Endothelial cell of umbilical vein (primary cell): ENCODE measurements around the gene RIC8A. TPM values are rescaled to one million over a fixed set of nuclear protein-coding genes. Genes with fewer than 3 reads are reported as not detected.

Source experiments
- BruUV-seq: library from RNA; stranded (reverse); fragments of 400-500 nt; replicated peaks from 2 replicates; lab custom pipeline; 2021; lab: Mats Ljungman, UMichigan
- CTCF ChIA-PET: fragments of 300-600, 350-600 bp; sonication (Branson Sonifier 250); formaldehyde crosslinking; loops from one replicate; lab custom pipeline; 2021; ENCODE audit warnings: antibody characterized with exemption, inconsistent platforms; lab: Charles Lee
- POLR2A ChIA-PET: fragments of 300-600, 350-600 bp; sonication (Branson Sonifier 250); formaldehyde crosslinking; loops from one replicate; lab custom pipeline; 2021; ENCODE audit warnings: antibody characterized with exemption, inconsistent platforms; lab: Charles Lee
- DNase-seq: peaks from one replicate; pipeline ENCODE4 v3.0.0-alpha.2; 2011; ENCODE audit warnings: low read depth, low spot score
- FAIRE-seq: peaks from 2 replicates; lab custom pipeline; 2011; peaks lifted over from hg19 to GRCh38; lab: Jason Lieb, UNC
- H2AFZ ChIP-seq: 2 replicates; pipeline ENCODE4 v1.6.0; 2012; ENCODE audit warnings: low read depth, low read length, control low read depth, inconsistent platforms
- H3K27ac ChIP-seq: 2 replicates; pipeline ENCODE4 v1.5.1; 2011; ENCODE audit warnings: low read depth, mild to moderate bottlenecking, control low read depth, low read length, moderate library complexity; ENCODE audit not compliant: insufficient read depth
- H3K27me3 ChIP-seq, 2 experiments: 2 replicates each; pipeline versions ENCODE4 v1.6.0 to v1.6.1; 2011; ENCODE audit warnings: low read length in 2 of 2, mixed read lengths in 1 of 2; ENCODE audit not compliant: control insufficient read depth in 2 of 2, insufficient read depth in 2 of 2
- H3K36me3 ChIP-seq, 2 experiments: 2 replicates in 1 of 2; 3 replicates in 1 of 2; pipeline ENCODE4 v1.5.1; 2011; ENCODE audit warnings: low read length in 2 of 2, mild to moderate bottlenecking in 1 of 2, moderate library complexity in 1 of 2; ENCODE audit not compliant: control insufficient read depth in 2 of 2, insufficient read depth in 2 of 2; ENCODE audit errors: extremely low read depth in 1 of 2
- H3K4me1 ChIP-seq: 3 replicates; pipeline ENCODE4 v1.5.1; 2011; ENCODE audit warnings: mild to moderate bottlenecking, low read length; ENCODE audit not compliant: control insufficient read depth, insufficient read depth; ENCODE audit errors: extremely low read depth
- H3K4me2 ChIP-seq: 2 replicates; pipeline ENCODE4 v1.6.1; 2011; ENCODE audit warnings: low read length, control low read depth, mixed read lengths; ENCODE audit not compliant: insufficient read depth
- H3K4me3 ChIP-seq, 3 experiments: fragments of 200-600 bp in 1 of 3; sonication (generic), shearing (Covaris generic) in 1 of 3; replicated peaks in 1 of 3; 2 replicates each; pipeline ENCODE4 v1.5.1; 2011 to 2016; ENCODE audit warnings: control low read depth in 3 of 3, low read length in 3 of 3, mild to moderate bottlenecking in 2 of 3, inconsistent platforms in 1 of 3, low read depth in 1 of 3, moderate library complexity in 1 of 3; ENCODE audit not compliant: insufficient read depth in 1 of 3
- H3K79me2 ChIP-seq: 2 replicates; pipeline ENCODE4 v1.6.0; 2012; ENCODE audit warnings: low read length, inconsistent platforms; ENCODE audit not compliant: control insufficient read depth, insufficient read depth
- H3K9ac ChIP-seq: replicated peaks from 2 replicates; pipeline ENCODE3; 2011; ENCODE audit warnings: low read length, control low read depth; ENCODE audit not compliant: insufficient read depth; ENCODE audit errors: extremely low read depth
- H3K9me1 ChIP-seq: replicated peaks from 3 replicates; pipeline ENCODE4 v1.6.0; 2011; ENCODE audit warnings: mild to moderate bottlenecking, low read length; ENCODE audit not compliant: control insufficient read depth, insufficient read depth; ENCODE audit errors: extremely low read depth
- H3K9me3 ChIP-seq: replicated peaks from 2 replicates; pipeline ENCODE4 v1.5.1; 2012; ENCODE audit warnings: low read length, inconsistent platforms; ENCODE audit not compliant: control insufficient read depth, insufficient read depth
- H4K20me1 ChIP-seq: replicated peaks from 2 replicates; pipeline ENCODE3; 2011; ENCODE audit warnings: mild to moderate bottlenecking, low read length; ENCODE audit not compliant: control insufficient read depth, insufficient read depth; ENCODE audit errors: extremely low read depth
- EZH2 ChIP-seq: IDR thresholded peaks from 2 replicates; pipeline ENCODE4 v1.6.1; 2012; ENCODE audit warnings: borderline replicate concordance, low read depth, mild to moderate bottlenecking, moderate library complexity, low read length, inconsistent platforms; ENCODE audit not compliant: severe bottlenecking
- FOS ChIP-seq: IDR thresholded peaks from 2 replicates; pipeline ENCODE4 v1.6.1; 2011; ENCODE audit warnings: mild to moderate bottlenecking, low read length, moderate library complexity, borderline replicate concordance; ENCODE audit not compliant: insufficient read depth
- GATA2 ChIP-seq: IDR thresholded peaks from 2 replicates; pipeline ENCODE4 v1.7.0; 2011; ENCODE audit warnings: low read depth, mild to moderate bottlenecking, moderate library complexity, mixed read lengths, low read length; ENCODE audit not compliant: insufficient read length, insufficient read depth
- JUN ChIP-seq: IDR thresholded peaks from 2 replicates; pipeline ENCODE4 v1.6.1; 2011; ENCODE audit warnings: borderline replicate concordance, low read depth; ENCODE audit not compliant: insufficient read length, insufficient read depth
- MAX ChIP-seq: IDR thresholded peaks from 2 replicates; pipeline ENCODE4 v1.6.1; 2011; ENCODE audit not compliant: insufficient read depth, insufficient read length
- MYC ChIP-seq: IDR thresholded peaks from one replicate; pipeline ENCODE4 v1.6.1; 2011; ENCODE audit warnings: mild to moderate bottlenecking, low read depth, low read length
- POLR2A ChIP-seq: IDR thresholded peaks from 2 replicates; pipeline ENCODE4 v1.6.1; 2012; ENCODE audit warnings: low read depth, mild to moderate bottlenecking, control low read depth, low read length
- POLR2AphosphoS5 ChIP-seq: IDR thresholded peaks from 2 replicates; pipeline ENCODE4 v1.6.1; 2012; ENCODE audit warnings: low read depth, mild to moderate bottlenecking, control low read depth, low read length, moderate library complexity; ENCODE audit not compliant: insufficient read depth
- dilution Hi-C: fragments of 300-500 bp; cut with MboI; formaldehyde crosslinking; loops from one replicate; pipeline ENCODE4 v1.15.0; 2019; ENCODE audit warnings: low sequenced_read_pairs; ENCODE audit not compliant: extremely low pct_ligation_motif_present
- intact Hi-C: fragments of 100-400 bp; cut with micrococcal nuclease; formaldehyde crosslinking; loops from one replicate; pipeline ENCODE4 v1.10.0; 2022
- polyA plus RNA-seq, 4 experiments: library from polyadenylated mRNA; depleted of rRNA in 3 of 4; stranded (reverse) in 3 of 4; unstranded in 1 of 4; fragments of >200 nt; gene quantifications; 2 replicates each; pipeline versions ENCODE4 v1.2.1 to v1.2.3, GENCODE V29; 2011 to 2012; ENCODE audit warnings: missing spikeins in 1 of 4
- total RNA-seq: library from RNA; stranded (reverse); gene quantifications from 2 replicates; pipeline ENCODE4 v1.2.3, GENCODE V29; 2021
- TF ChIP-seq, protein P1 (sequence below), 2 donors: IDR thresholded peaks; 1 replicate in 1 of 2; 2 replicates in 1 of 2; pipeline ENCODE4 v1.5.1; 2011; ENCODE audit warnings: low read length in 2 of 2, mild to moderate bottlenecking in 2 of 2, moderate library complexity in 2 of 2, control low read depth in 1 of 2, inconsistent platforms in 1 of 2, low read depth in 1 of 2; ENCODE audit not compliant: insufficient read depth in 1 of 2; ENCODE audit errors: extremely low read depth in 1 of 2

Gene RIC8A
- total and polyA plus RNA-seq, 2 donors (not counting 3 experiments of a cell fraction or from before 2014, with no cell fraction given): 112 to 143 TPM

GRCh38 chr11:203056-203944 is 4.2 kb upstream of the RIC8A start:
- no peak overlapping the region for H3K4me2 ChIP-seq
- H3K4me3 ChIP-seq: no peak overlapping the region
- no peak overlapping the region for H3K9ac ChIP-seq
- H4K20me1 ChIP-seq: no peaks in the 10 kb centered on the region
- no peaks in the 10 kb centered on the region for H3K9me1 ChIP-seq
- H2AFZ ChIP-seq: no peak overlapping the region
- H3K36me3 ChIP-seq: peaks cover 0 to 18% of the 10 kb centered on the region in 2 experiments
- no TSS peak for BruUV-seq
- H3K27me3 ChIP-seq: no peaks in the 10 kb centered on the region
- DNase-seq (no peak), FAIRE-seq (no peak)
- intact Hi-C loops (no loop called here), dilution Hi-C loops (no loop called here)
- TF ChIP-seq EZH2 (no peak), JUN (no peak), FOS (no peak), POLR2AphosphoS5 (no peak), POLR2A (no peak), MAX (no peak), GATA2 (no peak), MYC (no peak)
- TF ChIP-seq, protein P1, sequence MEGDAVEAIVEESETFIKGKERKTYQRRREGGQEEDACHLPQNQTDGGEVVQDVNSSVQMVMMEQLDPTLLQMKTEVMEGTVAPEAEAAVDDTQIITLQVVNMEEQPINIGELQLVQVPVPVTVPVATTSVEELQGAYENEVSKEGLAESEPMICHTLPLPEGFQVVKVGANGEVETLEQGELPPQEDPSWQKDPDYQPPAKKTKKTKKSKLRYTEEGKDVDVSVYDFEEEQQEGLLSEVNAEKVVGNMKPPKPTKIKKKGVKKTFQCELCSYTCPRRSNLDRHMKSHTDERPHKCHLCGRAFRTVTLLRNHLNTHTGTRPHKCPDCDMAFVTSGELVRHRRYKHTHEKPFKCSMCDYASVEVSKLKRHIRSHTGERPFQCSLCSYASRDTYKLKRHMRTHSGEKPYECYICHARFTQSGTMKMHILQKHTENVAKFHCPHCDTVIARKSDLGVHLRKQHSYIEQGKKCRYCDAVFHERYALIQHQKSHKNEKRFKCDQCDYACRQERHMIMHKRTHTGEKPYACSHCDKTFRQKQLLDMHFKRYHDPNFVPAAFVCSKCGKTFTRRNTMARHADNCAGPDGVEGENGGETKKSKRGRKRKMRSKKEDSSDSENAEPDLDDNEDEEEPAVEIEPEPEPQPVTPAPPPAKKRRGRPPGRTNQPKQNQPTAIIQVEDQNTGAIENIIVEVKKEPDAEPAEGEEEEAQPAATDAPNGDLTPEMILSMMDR (IDR thresholded peaks at IDR 0.05; ENCODE audit: extremely low read depth in 1 of 2, insufficient read depth in 1 of 2, low read depth in 1 of 2, low read length in 2 of 2): no peak
- H3K27ac ChIP-seq: no peak overlapping the region
- H3K79me2 ChIP-seq: peaks cover 20% of the 10 kb centered on the region
- ChIA-PET CTCF (no interaction called here), POLR2A (no interaction called here)
- no peaks in the 10 kb centered on the region for H3K9me3 ChIP-seq
- peaks cover 7% of the 10 kb centered on the region for H3K4me1 ChIP-seq
